Fibroblast of pulmonary artery (primary cell): ENCODE data around the gene OSBPL1A.

Experiments used
- DNase-seq: peaks from one replicate; pipeline ENCODE4 v3.0.0-alpha.2; 2010; ENCODE audit warnings: low read depth
- H3K4me3 ChIP-seq: replicated peaks from 2 replicates; pipeline ENCODE4 v1.5.1; 2011; ENCODE audit warnings: low read depth, mild to moderate bottlenecking, control low read depth, low read length, moderate library complexity
- CTCF ChIP-seq: IDR thresholded peaks from 2 replicates; pipeline ENCODE4 v1.5.1; 2011; ENCODE audit warnings: mild to moderate bottlenecking, control low read depth, low read length, inconsistent platforms; ENCODE audit errors: missing control alignments

The OSBPL1A gene

DNA sequence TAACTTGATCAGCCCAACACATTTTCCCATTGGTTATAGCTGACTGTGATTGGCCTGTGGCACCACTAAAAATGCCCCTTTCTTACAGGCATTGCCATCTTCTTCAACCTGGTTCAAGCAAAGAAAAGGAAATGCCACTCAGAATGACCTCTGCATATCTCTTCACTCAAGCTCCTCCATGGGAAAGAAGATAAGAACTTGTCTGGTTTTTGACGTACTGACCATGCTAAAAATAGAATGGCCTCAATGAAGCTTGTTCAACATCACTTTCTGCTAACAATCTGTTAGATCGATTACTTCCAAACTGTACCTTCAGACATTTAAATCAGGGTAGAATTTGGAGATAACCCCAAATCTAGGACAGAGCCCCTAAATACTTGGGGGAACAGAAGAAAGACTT, 149.3 kb downstream of the OSBPL1A start:
- H3K4me3 ChIP-seq, result no peak overlapping the region
- no peak for DNase-seq
- no peak for TF ChIP-seq CTCF

DNA sequence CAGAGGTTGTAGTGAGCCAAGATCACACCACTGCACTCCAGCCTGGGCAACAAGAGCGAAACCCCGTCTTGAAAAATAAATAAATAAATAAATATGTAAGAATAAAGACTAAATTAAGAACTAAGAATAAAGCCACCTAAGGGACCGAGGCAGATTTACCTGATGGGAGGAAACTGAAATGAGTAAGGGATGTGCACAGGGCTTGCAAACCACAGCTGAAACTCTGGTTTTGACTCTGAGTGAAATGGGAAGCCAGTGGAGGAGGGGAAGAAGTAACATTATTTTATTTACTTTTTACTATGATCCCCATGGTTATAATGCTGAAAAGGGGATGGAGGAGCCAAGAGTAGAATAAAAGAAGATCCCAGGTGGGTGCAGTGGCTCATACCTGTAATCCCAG, 151.5 kb downstream of the OSBPL1A start:
- no peak for TF ChIP-seq CTCF
- H3K4me3 ChIP-seq, result no peak overlapping the region
- no peak for DNase-seq

DNA sequence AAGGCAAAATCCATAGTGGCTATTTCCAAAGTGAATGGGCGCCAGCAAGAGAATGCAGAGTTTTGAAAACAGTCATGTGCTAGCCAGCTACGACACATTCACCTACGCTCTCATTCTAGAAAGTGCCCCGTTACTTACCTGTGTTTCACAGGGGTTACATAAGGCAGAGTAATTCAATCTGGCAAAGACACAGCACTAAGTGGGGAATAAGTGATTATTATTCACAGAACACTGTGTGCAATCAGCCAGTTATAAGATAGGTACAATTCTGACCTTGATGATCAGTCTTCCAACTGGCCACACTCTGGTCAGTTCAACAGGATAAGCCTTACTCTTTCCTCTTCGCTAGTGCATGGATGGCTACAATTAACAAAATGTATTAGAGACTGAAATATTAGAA, 152.9 kb downstream of the OSBPL1A start:
- H3K4me3 ChIP-seq, result no peak overlapping the region
- DNase-seq, result no peak
- no peak for TF ChIP-seq CTCF

- no peak for TF ChIP-seq CTCF
- no peak overlapping the region for H3K4me3 ChIP-seq
- no peak for DNase-seq
Measured at GRCh38 chr18:24243677-24244076, 153.9 kb downstream of the OSBPL1A start.

- DNase-seq, result no peak
- TF ChIP-seq CTCF, result no peak
- no peak overlapping the region for H3K4me3 ChIP-seq
Measured at GRCh38 chr18:24239341-24239740, 158.3 kb downstream of the OSBPL1A start.

GRCh38 chr18:24238387-24238786, 159.2 kb downstream of the OSBPL1A start:
- DNase-seq, result no peak
- H3K4me3 ChIP-seq, result no peak overlapping the region
- TF ChIP-seq CTCF, result no peak

- TF ChIP-seq CTCF, result no peak
- no peak for DNase-seq
Measured at GRCh38 chr18:24234850-24235418, 162.7 kb downstream of the OSBPL1A start.

More at GRCh38 chr18:24234850-24235418, 162.7 kb downstream of the OSBPL1A start:
- H3K4me3 ChIP-seq, result no peak overlapping the region
